Neural cell (in vitro differentiated cells): ENCODE results near the gene CD81. TPM values are rescaled to one million over a fixed set of nuclear protein-coding genes. Genes with fewer than 3 reads are reported as not detected.

Source experiments
- H2AFZ ChIP-seq: fragments of 200-600, 300-800 bp; sonication (generic), shearing (Covaris generic); 2 replicates; pipeline ENCODE4 v1.6.0; 2014; ENCODE audit warnings: low read depth, mild to moderate bottlenecking, antibody characterized with exemption, low read length, moderate library complexity
- H3F3A ChIP-seq: fragments of 200-600 bp; shearing (Covaris generic); 2 replicates; pipeline ENCODE4 v1.6.1; 2016; ENCODE audit warnings: mild to moderate bottlenecking, moderate library complexity, mixed read lengths, antibody characterized with exemption, low read length; ENCODE audit not compliant: insufficient read depth, poor library complexity, severe bottlenecking
- H3K27ac ChIP-seq: fragments of 200-600, 300-800 bp; sonication (generic), shearing (Covaris generic); 2 replicates; pipeline ENCODE4 v1.5.1; 2014; ENCODE audit warnings: mild to moderate bottlenecking, low read length, moderate library complexity
- H3K27me3 ChIP-seq: fragments of 300-800, 200-600 bp; sonication (generic), shearing (Covaris generic); 2 replicates; pipeline ENCODE4 v1.6.0; 2014; ENCODE audit warnings: mild to moderate bottlenecking, low read depth, low read length, moderate library complexity; ENCODE audit not compliant: insufficient read depth
- H3K36me3 ChIP-seq: fragments of 300-800, 200-600 bp; sonication (generic), shearing (Covaris generic); 2 replicates; pipeline ENCODE4 v1.5.1; 2014; ENCODE audit warnings: mild to moderate bottlenecking, antibody characterized with exemption, low read length, moderate library complexity; ENCODE audit not compliant: insufficient read depth
- H3K4me2 ChIP-seq: fragments of 300-800, 200-600 bp; sonication (generic), shearing (Covaris generic); 2 replicates; pipeline ENCODE4 v1.6.0; 2014; ENCODE audit warnings: mild to moderate bottlenecking, low read length
- H3K4me3 ChIP-seq: fragments of 300-800, 200-600 bp; sonication (generic), shearing (Covaris generic); 2 replicates; pipeline ENCODE4 v1.5.1; 2014; ENCODE audit warnings: mild to moderate bottlenecking, low read length, moderate library complexity
- H3K79me2 ChIP-seq: fragments of 200-600 bp; shearing (Covaris generic); replicated peaks from 2 replicates; pipeline ENCODE4 v1.6.0; 2014; ENCODE audit warnings: mild to moderate bottlenecking, low read length, moderate library complexity; ENCODE audit not compliant: insufficient read depth
- H3K9ac ChIP-seq: fragments of 300-800, 200-600 bp; sonication (generic), shearing (Covaris generic); 2 replicates; pipeline ENCODE4 v1.6.1; 2016; ENCODE audit warnings: mild to moderate bottlenecking, low read length, mixed read lengths
- H3K9me2 ChIP-seq: fragments of 200-600 bp; shearing (Covaris generic); 2 replicates; pipeline ENCODE4 v1.6.1; 2016; ENCODE audit warnings: mild to moderate bottlenecking, low read length, mixed read lengths; ENCODE audit not compliant: insufficient read depth
- H3K9me3 ChIP-seq: fragments of 200-600, 300-800 bp; sonication (generic), shearing (Covaris generic); 2 replicates; pipeline ENCODE4 v1.6.1; 2016; ENCODE audit warnings: mild to moderate bottlenecking, mixed run types, low read length, moderate library complexity, mixed read lengths
- H4K20me1 ChIP-seq: fragments of 200-600 bp; shearing (Covaris generic); 2 replicates; pipeline ENCODE4 v1.6.1; 2016; ENCODE audit warnings: mild to moderate bottlenecking, mixed run types; ENCODE audit not compliant: insufficient read depth
- CTCF ChIP-seq: fragments of 450-650 bp; IDR thresholded peaks from 2 replicates; pipeline ENCODE4 v1.5.1; 2014; ENCODE audit warnings: antibody characterized with exemption, mild to moderate bottlenecking, moderate library complexity; ENCODE audit not compliant: poor library complexity, severe bottlenecking
- EP300 ChIP-seq: fragments of 450-650 bp; conservative IDR thresholded peaks from 2 replicates; pipeline ENCODE4 v1.6.1; 2014; ENCODE audit warnings: antibody characterized with exemption, mild to moderate bottlenecking, moderate library complexity; ENCODE audit not compliant: poor library complexity, severe bottlenecking
- EZH2 ChIP-seq: fragments of 200-600, 300-800 bp; shearing (Covaris generic), sonication (generic); IDR thresholded peaks from 2 replicates; pipeline ENCODE4 v1.6.1; 2014; ENCODE audit warnings: antibody characterized with exemption, low read length, borderline replicate concordance, mild to moderate bottlenecking; ENCODE audit not compliant: insufficient read depth, poor library complexity, severe bottlenecking
- MXI1 ChIP-seq: fragments of 450-650 bp; conservative IDR thresholded peaks from 2 replicates; pipeline ENCODE4 v1.6.1; 2014; ENCODE audit warnings: antibody characterized with exemption, mild to moderate bottlenecking; ENCODE audit not compliant: poor library complexity, severe bottlenecking
- POLR2AphosphoS5 ChIP-seq: IDR thresholded peaks from 2 replicates; pipeline ENCODE4 v1.6.1; 2012
- RAD21 ChIP-seq: fragments of 450-650 bp; conservative IDR thresholded peaks from 2 replicates; pipeline ENCODE4 v1.6.1; 2014; ENCODE audit warnings: antibody characterized with exemption, mild to moderate bottlenecking, moderate library complexity
- REST ChIP-seq: IDR thresholded peaks from 2 replicates; pipeline ENCODE4 v1.6.1; 2012; ENCODE audit warnings: borderline replicate concordance
- SMC3 ChIP-seq: fragments of 450-650 bp; conservative IDR thresholded peaks from 2 replicates; pipeline ENCODE4 v1.6.1; 2014; ENCODE audit warnings: antibody characterized with exemption, mild to moderate bottlenecking, moderate library complexity; ENCODE audit not compliant: poor library complexity
- TAF1 ChIP-seq: IDR thresholded peaks from 2 replicates; pipeline ENCODE4 v1.6.1; 2012; ENCODE audit warnings: low read depth
- polyA plus RNA-seq: library from polyadenylated mRNA; depleted of rRNA; stranded (reverse); fragments of >200 nt; gene quantifications from 2 replicates; pipeline ENCODE4 v1.2.3, GENCODE V29; 2014

CD81 gene
- polyA plus RNA-seq, 1 donor from 2014 or later, result 97.8 TPM

GRCh38 chr11:2424811-2425495 lies 47.8 kb downstream of the CD81 start:
- TF ChIP-seq REST (no peak), TAF1 (no peak), EP300 (no peak)
- no peak overlapping the region for H3K4me3 ChIP-seq

DNA sequence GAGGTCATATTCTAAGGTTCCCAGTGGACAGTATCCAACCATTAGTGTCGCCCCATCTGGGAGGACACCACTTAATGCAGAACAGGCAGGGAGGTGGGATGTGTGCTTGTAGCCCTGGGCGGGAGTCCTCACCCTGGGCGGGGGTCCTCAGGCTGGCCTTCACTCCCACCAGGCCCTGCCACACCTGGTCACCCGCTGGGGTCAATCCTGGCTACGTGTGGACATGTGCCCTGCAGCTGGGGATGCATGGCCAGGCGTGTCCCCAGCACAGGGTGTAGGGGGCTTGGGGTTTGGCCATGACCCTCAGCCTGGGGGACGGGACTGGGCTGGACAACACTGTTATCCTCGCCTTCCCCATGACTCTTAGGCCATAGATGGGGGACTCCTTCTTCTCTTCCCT lies 48.4 kb downstream of the CD81 start:
- H3K36me3 ChIP-seq, result no peaks in the 10 kb centered on the region
- no peak overlapping the region for H3K4me2 ChIP-seq
- TF ChIP-seq MXI1 (no peak), POLR2AphosphoS5 (no peak), EZH2 (no peak), CTCF (no peak), TAF1 (no peak), SMC3 (no peak), RAD21 (no peak), REST (no peak), EP300 (no peak)
- H3K27ac ChIP-seq, result no peak overlapping the region
- no peaks in the 10 kb centered on the region for H4K20me1 ChIP-seq
- no peak overlapping the region for H2AFZ ChIP-seq
- no peaks in the 10 kb centered on the region for H3K79me2 ChIP-seq
- H3K9ac ChIP-seq, result no peak overlapping the region
- H3K9me3 ChIP-seq, result no peaks in the 10 kb centered on the region
- H3F3A ChIP-seq, result no peaks in the 10 kb centered on the region
- no peak overlapping the region for H3K4me3 ChIP-seq
- no peaks in the 10 kb centered on the region for H3K27me3 ChIP-seq
- H3K9me2 ChIP-seq, result no peaks in the 10 kb centered on the region

More at GRCh38 chr11:2424811-2425495, 47.8 kb downstream of the CD81 start:
- no peaks in the 10 kb centered on the region for H3K36me3 ChIP-seq
- H3K9me3 ChIP-seq, result no peaks in the 10 kb centered on the region
- H3K9ac ChIP-seq, result no peak overlapping the region
- H3F3A ChIP-seq, result no peaks in the 10 kb centered on the region
- H2AFZ ChIP-seq, result no peak overlapping the region
- H3K27ac ChIP-seq, result no peak overlapping the region
- no peak overlapping the region for H3K4me2 ChIP-seq
- H3K9me2 ChIP-seq, result no peaks in the 10 kb centered on the region
- no peaks in the 10 kb centered on the region for H4K20me1 ChIP-seq
- H3K79me2 ChIP-seq, result no peaks in the 10 kb centered on the region
- no peaks in the 10 kb centered on the region for H3K27me3 ChIP-seq
